HCT116 (cell line): ENCODE data around the gene RIOX2. TPM values are rescaled to one million over a fixed set of nuclear protein-coding genes. Genes with fewer than 3 reads are reported as not detected.

Experiments used
- ATAC-seq: fragments of 200-7000 bp; cut with Tn5 transposase; 2 replicates; pipeline ENCODE4 v1.9.1; 2020; ENCODE audit warnings: mild to moderate bottlenecking, moderate library complexity
- BruUV-seq: library from RNA; stranded (reverse); fragments of 400-500 nt; replicated peaks from 2 replicates; lab custom pipeline; 2021; lab: Mats Ljungman, UMichigan
- CTCF ChIA-PET: fragments of 300-600 bp; sonication (Branson Sonifier 250); formaldehyde crosslinking; loops from one replicate; lab custom pipeline; 2021; ENCODE audit warnings: antibody characterized with exemption; lab: Charles Lee
- POLR2A ChIA-PET: fragments of 300-600, 350-600 bp; sonication (Branson Sonifier 250); formaldehyde crosslinking; loops from one replicate; lab custom pipeline; 2021; ENCODE audit warnings: antibody characterized with exemption; lab: Charles Lee
- RAD21 ChIA-PET, 2 experiments: fragments of 300-600 bp; sonication (Branson Sonifier 250); formaldehyde crosslinking; loops; one replicate each; lab custom pipeline; 2023; ENCODE audit warnings: low total read pairs in 2 of 2; ENCODE audit not compliant: uncharacterized antibody in 2 of 2, unreplicated experiment in 2 of 2, low non-redundant PET in 1 of 2; lab: Charles Lee
- DNase-seq: peaks from one replicate; pipeline ENCODE4 v3.0.0-alpha.2; 2010; ENCODE audit warnings: low read depth, low spot score
- H2AFZ ChIP-seq: fragments of 200-600 bp; shearing (Covaris generic), sonication (generic); 2 replicates; pipeline ENCODE4 v1.6.1; 2017; ENCODE audit warnings: low read depth, mixed run types, mixed read lengths, antibody characterized with exemption, low read length; ENCODE audit not compliant: poor library complexity, severe bottlenecking
- H3K27ac ChIP-seq: 2 replicates; pipeline ENCODE4 v1.5.1; 2012; ENCODE audit warnings: low read depth, low read length
- H3K27me3 ChIP-seq: fragments of 200-600 bp; sonication (generic); 2 replicates; pipeline ENCODE4 v1.6.1; 2016; ENCODE audit warnings: mixed run types, low read length, mixed read lengths; ENCODE audit not compliant: insufficient read depth
- H3K36me3 ChIP-seq, 2 experiments: fragments of 200-500 bp in 1 of 2; fragments of 200-600 bp in 1 of 2; sonication (Bioruptor generic) in 1 of 2; sonication (generic) in 1 of 2; 2 replicates each; pipeline versions ENCODE4 v1.5.1 to v1.6.1; 2014 to 2016; ENCODE audit warnings: low read length in 2 of 2, inconsistent platforms in 1 of 2, mixed read lengths in 1 of 2, mixed run types in 1 of 2; ENCODE audit not compliant: insufficient read depth in 2 of 2, control insufficient read depth in 1 of 2
- H3K4me1 ChIP-seq, 2 experiments: fragments of 200-600 bp in 1 of 2; sonication (generic) in 1 of 2; 2 replicates each; pipeline versions ENCODE4 v1.5.1 to v1.6.1; 2012 to 2017; ENCODE audit warnings: low read length in 2 of 2, inconsistent platforms in 1 of 2, mild to moderate bottlenecking in 1 of 2, mixed read lengths in 1 of 2, mixed run types in 1 of 2, moderate library complexity in 1 of 2; ENCODE audit not compliant: insufficient read depth in 2 of 2, control insufficient read depth in 1 of 2
- H3K4me2 ChIP-seq: fragments of 200-600 bp; sonication (generic); 2 replicates; pipeline ENCODE4 v1.6.1; 2017; ENCODE audit warnings: mixed run types, low read length, mixed read lengths
- H3K4me3 ChIP-seq, 2 experiments: fragments of 200-600 bp in 1 of 2; sonication (generic) in 1 of 2; replicated peaks in 1 of 2; 2 replicates each; pipeline ENCODE4 v1.5.1; 2011 to 2016; ENCODE audit warnings: low read length in 2 of 2, control low read depth in 1 of 2, low read depth in 1 of 2, mild to moderate bottlenecking in 1 of 2, mixed read lengths in 1 of 2, mixed run types in 1 of 2
- H3K79me2 ChIP-seq: fragments of 200-600 bp; sonication (generic); 2 replicates; pipeline ENCODE4 v1.6.1; 2017; ENCODE audit warnings: mild to moderate bottlenecking, mixed run types, low read length, moderate library complexity, mixed read lengths; ENCODE audit not compliant: insufficient read depth
- H3K9ac ChIP-seq: fragments of 200-600 bp; sonication (generic); 2 replicates; pipeline ENCODE4 v1.6.1; 2016; ENCODE audit warnings: low read length, mixed read lengths
- H3K9me2 ChIP-seq: fragments of 200-600 bp; sonication (generic), shearing (Covaris generic); 2 replicates; pipeline ENCODE4 v1.6.1; 2017; ENCODE audit warnings: mixed run types, mild to moderate bottlenecking, moderate library complexity; ENCODE audit not compliant: insufficient read depth
- H3K9me3 ChIP-seq, 2 experiments: fragments of 200-500 bp in 1 of 2; fragments of 200-600 bp in 1 of 2; sonication (Bioruptor generic) in 1 of 2; sonication (generic) in 1 of 2; 2 replicates each; pipeline ENCODE4 v1.6.1; 2014 to 2017; ENCODE audit warnings: low read length in 2 of 2, mixed read lengths in 2 of 2, inconsistent platforms in 1 of 2, low read depth in 1 of 2, mild to moderate bottlenecking in 1 of 2, mixed run types in 1 of 2, moderate library complexity in 1 of 2; ENCODE audit not compliant: control insufficient read depth in 1 of 2, insufficient read depth in 1 of 2
- H4K20me1 ChIP-seq: fragments of 200-600 bp; sonication (generic), shearing (Covaris generic); 2 replicates; pipeline ENCODE4 v1.6.1; 2017; ENCODE audit warnings: mixed run types, mild to moderate bottlenecking, moderate library complexity; ENCODE audit not compliant: insufficient read depth
- CBX3 ChIP-seq: IDR thresholded peaks from 2 replicates; pipeline ENCODE4 v1.6.1; 2012; ENCODE audit warnings: low read depth
- EGR1 ChIP-seq: IDR thresholded peaks from 2 replicates; pipeline ENCODE4 v1.6.1; 2012; ENCODE audit warnings: low read depth
- ELF1 ChIP-seq: IDR thresholded peaks from 2 replicates; pipeline ENCODE4 v1.6.1; 2012; ENCODE audit warnings: low read depth, borderline replicate concordance
- EZH2 ChIP-seq: fragments of 200-600 bp; sonication (generic); IDR thresholded peaks from 2 replicates; pipeline ENCODE4 v1.6.1; 2017; ENCODE audit warnings: antibody characterized with exemption, mixed run types
- EZH2phosphoT487 ChIP-seq: fragments of 200-600 bp; IDR thresholded peaks from 2 replicates; pipeline ENCODE4 v1.6.1; 2018; ENCODE audit warnings: antibody characterized with exemption, borderline replicate concordance
- FOSL1 ChIP-seq: IDR thresholded peaks from 2 replicates; pipeline ENCODE4 v1.6.1; 2012; ENCODE audit warnings: low read depth
- POLR2A ChIP-seq: IDR thresholded peaks from 2 replicates; pipeline ENCODE4 v1.7.0; 2011; ENCODE audit warnings: borderline replicate concordance; ENCODE audit not compliant: insufficient read depth, insufficient read length; ENCODE audit errors: extremely low read depth
- POLR2AphosphoS5 ChIP-seq: IDR thresholded peaks from 2 replicates; pipeline ENCODE4 v1.6.1; 2011; ENCODE audit warnings: mild to moderate bottlenecking, low read depth, low read length, moderate library complexity
- RAD21 ChIP-seq: IDR thresholded peaks from 2 replicates; pipeline ENCODE4 v1.6.1; 2012; ENCODE audit warnings: low read depth, mild to moderate bottlenecking
- SP1 ChIP-seq: IDR thresholded peaks from 2 replicates; pipeline ENCODE4 v1.6.1; 2012; ENCODE audit warnings: low read depth
- SRF ChIP-seq: IDR thresholded peaks from 2 replicates; pipeline ENCODE4 v1.6.1; 2012; ENCODE audit warnings: low read depth
- TCF7L2 ChIP-seq: IDR thresholded peaks from 2 replicates; pipeline ENCODE4 v1.7.0; 2011; ENCODE audit warnings: borderline replicate concordance, inconsistent platforms; ENCODE audit not compliant: insufficient read depth, insufficient read length; ENCODE audit errors: extremely low read depth
- YY1 ChIP-seq: IDR thresholded peaks from 2 replicates; pipeline ENCODE4 v1.6.1; 2011; ENCODE audit warnings: low read length, low read depth, moderate library complexity, mild to moderate bottlenecking; ENCODE audit not compliant: insufficient replicate concordance; ENCODE audit errors: extremely low read depth
- ZNF274 ChIP-seq: fragments of 200-500 bp; sonication (Bioruptor generic); IDR thresholded peaks from 2 replicates; pipeline ENCODE4 v1.6.1; 2014; ENCODE audit warnings: mild to moderate bottlenecking, low read depth, low read length, inconsistent platforms
- intact Hi-C: fragments of 100-400 bp; cut with micrococcal nuclease; formaldehyde crosslinking; loops from 2 replicates; pipeline ENCODE4 v1.10.0; 2022
- total RNA-seq: library from RNA; stranded (reverse); gene quantifications from one replicate; pipeline ENCODE4 v1.2.1, GENCODE V29; 2021; ENCODE audit not compliant: unreplicated experiment
- TF ChIP-seq, protein P1 (sequence below): IDR thresholded peaks from 2 replicates; pipeline ENCODE4 v1.6.1; 2012
- TF ChIP-seq, protein P2 (sequence below): IDR thresholded peaks from 2 replicates; pipeline ENCODE4 v1.6.1; 2012
- TF ChIP-seq, protein P3 (sequence below), 3 experiments: fragments of 200-600 bp in 1 of 3; sonication (generic) in 1 of 3; IDR thresholded peaks in 2 of 3; conservative IDR thresholded peaks in 1 of 3; 2 replicates each; pipeline ENCODE4 v1.5.1; 2012 to 2017; ENCODE audit warnings: low read depth in 2 of 3, low read length in 2 of 3, antibody characterized with exemption in 1 of 3, borderline replicate concordance in 1 of 3, control low read depth in 1 of 3, mild to moderate bottlenecking in 1 of 3, mixed read lengths in 1 of 3, mixed run types in 1 of 3, moderate library complexity in 1 of 3; ENCODE audit not compliant: insufficient read depth in 1 of 3
- TF ChIP-seq, protein P4 (sequence below): IDR thresholded peaks from 2 replicates; pipeline ENCODE4 v1.6.1; 2011; ENCODE audit warnings: mild to moderate bottlenecking, low read length, moderate library complexity; ENCODE audit not compliant: insufficient replicate concordance; ENCODE audit errors: extremely low read depth
- TF ChIP-seq, protein P5 (sequence below): IDR thresholded peaks from 2 replicates; pipeline ENCODE4 v1.6.1; 2012; ENCODE audit warnings: low read depth

The RIOX2 gene
- total RNA-seq, 1 experiment from 2014 or later = 39.1 TPM

DNA sequence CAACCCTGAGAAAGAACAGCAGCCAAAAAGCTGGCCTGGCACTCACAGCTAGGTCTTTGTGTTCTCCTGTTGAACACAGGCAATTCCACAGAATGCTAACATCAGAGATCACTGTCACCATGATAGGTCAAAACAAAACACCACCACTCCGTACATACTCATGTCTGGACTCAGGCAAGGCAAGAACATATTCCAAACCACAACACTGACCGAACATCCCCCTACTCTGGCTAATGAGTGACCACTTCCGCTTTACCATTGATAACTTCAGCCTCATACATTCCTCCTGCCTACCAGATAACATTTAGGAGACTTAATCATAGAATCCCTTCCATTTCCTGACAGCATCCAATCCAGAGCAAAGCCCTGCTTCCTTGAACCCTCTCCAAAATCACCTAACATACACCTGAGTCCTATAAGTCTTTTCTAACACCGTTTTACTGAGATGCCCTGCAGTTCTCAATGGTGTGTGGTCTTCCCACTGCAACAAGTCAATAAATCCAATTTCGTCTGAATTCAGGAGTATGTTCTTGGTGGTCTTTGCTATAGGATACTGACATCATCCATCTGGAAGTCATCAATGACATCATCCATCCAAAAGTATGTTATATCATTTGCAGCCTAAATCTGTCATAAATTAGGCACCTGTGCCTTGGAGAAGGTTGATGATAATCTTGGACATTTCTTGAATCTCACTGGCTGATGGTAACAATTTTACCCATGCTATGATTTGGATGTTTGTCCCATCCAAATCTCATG is 23.7 kb downstream of the RIOX2 start:
- no peak overlapping the region for H2AFZ ChIP-seq
- DNase-seq (no peak), ATAC-seq (no peak)
- H3K9me2 ChIP-seq = no peaks in the 10 kb centered on the region
- POLR2A ChIA-PET = no interaction called here
- no peak overlapping the region for H3K27ac ChIP-seq
- RAD21 ChIA-PET = no interaction called here
- intact Hi-C loops = no loop called here
- H3K27me3 ChIP-seq = no peaks in the 10 kb centered on the region
- H3K4me2 ChIP-seq = no peak overlapping the region
- H3K4me1 ChIP-seq = no peaks in the 10 kb centered on the region
- peaks cover 50 to 54% of the 10 kb centered on the region in 2 experiments for H3K36me3 ChIP-seq
- BruUV-seq = no TSS peak
- no peaks in the 10 kb centered on the region for H4K20me1 ChIP-seq
- no peak overlapping the region for H3K9ac ChIP-seq
- no peaks in the 10 kb centered on the region for H3K9me3 ChIP-seq
- CTCF ChIA-PET = no interaction called here
- H3K4me3 ChIP-seq = no peak overlapping the region
- no peaks in the 10 kb centered on the region for H3K79me2 ChIP-seq
- TF ChIP-seq SRF (no peak), SP1 (no peak), EZH2phosphoT487 (no peak), TCF7L2 (no peak), YY1 (no peak), EZH2 (no peak), EGR1 (no peak), ZNF274 (no peak), POLR2AphosphoS5 (no peak), ELF1 (no peak), RAD21 (no peak), POLR2A (no peak), CBX3 (no peak), FOSL1 (no peak)
- TF ChIP-seq, protein P1, sequence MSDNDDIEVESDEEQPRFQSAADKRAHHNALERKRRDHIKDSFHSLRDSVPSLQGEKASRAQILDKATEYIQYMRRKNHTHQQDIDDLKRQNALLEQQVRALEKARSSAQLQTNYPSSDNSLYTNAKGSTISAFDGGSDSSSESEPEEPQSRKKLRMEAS = no peak
- TF ChIP-seq, protein P2, sequence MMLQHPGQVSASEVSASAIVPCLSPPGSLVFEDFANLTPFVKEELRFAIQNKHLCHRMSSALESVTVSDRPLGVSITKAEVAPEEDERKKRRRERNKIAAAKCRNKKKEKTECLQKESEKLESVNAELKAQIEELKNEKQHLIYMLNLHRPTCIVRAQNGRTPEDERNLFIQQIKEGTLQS = no peak
- TF ChIP-seq, protein P3, sequence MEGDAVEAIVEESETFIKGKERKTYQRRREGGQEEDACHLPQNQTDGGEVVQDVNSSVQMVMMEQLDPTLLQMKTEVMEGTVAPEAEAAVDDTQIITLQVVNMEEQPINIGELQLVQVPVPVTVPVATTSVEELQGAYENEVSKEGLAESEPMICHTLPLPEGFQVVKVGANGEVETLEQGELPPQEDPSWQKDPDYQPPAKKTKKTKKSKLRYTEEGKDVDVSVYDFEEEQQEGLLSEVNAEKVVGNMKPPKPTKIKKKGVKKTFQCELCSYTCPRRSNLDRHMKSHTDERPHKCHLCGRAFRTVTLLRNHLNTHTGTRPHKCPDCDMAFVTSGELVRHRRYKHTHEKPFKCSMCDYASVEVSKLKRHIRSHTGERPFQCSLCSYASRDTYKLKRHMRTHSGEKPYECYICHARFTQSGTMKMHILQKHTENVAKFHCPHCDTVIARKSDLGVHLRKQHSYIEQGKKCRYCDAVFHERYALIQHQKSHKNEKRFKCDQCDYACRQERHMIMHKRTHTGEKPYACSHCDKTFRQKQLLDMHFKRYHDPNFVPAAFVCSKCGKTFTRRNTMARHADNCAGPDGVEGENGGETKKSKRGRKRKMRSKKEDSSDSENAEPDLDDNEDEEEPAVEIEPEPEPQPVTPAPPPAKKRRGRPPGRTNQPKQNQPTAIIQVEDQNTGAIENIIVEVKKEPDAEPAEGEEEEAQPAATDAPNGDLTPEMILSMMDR (IDR thresholded peaks at IDR 0.05 in 2 of 3, conservative IDR thresholded peaks at IDR 0.05 in 1 of 3; ENCODE audit: borderline replicate concordance in 1 of 3, insufficient read depth in 1 of 3, low read depth in 2 of 3, low read length in 2 of 3) = no peak
- TF ChIP-seq, protein P4, sequence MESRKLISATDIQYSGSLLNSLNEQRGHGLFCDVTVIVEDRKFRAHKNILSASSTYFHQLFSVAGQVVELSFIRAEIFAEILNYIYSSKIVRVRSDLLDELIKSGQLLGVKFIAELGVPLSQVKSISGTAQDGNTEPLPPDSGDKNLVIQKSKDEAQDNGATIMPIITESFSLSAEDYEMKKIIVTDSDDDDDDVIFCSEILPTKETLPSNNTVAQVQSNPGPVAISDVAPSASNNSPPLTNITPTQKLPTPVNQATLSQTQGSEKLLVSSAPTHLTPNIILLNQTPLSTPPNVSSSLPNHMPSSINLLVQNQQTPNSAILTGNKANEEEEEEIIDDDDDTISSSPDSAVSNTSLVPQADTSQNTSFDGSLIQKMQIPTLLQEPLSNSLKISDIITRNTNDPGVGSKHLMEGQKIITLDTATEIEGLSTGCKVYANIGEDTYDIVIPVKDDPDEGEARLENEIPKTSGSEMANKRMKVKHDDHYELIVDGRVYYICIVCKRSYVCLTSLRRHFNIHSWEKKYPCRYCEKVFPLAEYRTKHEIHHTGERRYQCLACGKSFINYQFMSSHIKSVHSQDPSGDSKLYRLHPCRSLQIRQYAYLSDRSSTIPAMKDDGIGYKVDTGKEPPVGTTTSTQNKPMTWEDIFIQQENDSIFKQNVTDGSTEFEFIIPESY = no peak
- TF ChIP-seq, protein P5, sequence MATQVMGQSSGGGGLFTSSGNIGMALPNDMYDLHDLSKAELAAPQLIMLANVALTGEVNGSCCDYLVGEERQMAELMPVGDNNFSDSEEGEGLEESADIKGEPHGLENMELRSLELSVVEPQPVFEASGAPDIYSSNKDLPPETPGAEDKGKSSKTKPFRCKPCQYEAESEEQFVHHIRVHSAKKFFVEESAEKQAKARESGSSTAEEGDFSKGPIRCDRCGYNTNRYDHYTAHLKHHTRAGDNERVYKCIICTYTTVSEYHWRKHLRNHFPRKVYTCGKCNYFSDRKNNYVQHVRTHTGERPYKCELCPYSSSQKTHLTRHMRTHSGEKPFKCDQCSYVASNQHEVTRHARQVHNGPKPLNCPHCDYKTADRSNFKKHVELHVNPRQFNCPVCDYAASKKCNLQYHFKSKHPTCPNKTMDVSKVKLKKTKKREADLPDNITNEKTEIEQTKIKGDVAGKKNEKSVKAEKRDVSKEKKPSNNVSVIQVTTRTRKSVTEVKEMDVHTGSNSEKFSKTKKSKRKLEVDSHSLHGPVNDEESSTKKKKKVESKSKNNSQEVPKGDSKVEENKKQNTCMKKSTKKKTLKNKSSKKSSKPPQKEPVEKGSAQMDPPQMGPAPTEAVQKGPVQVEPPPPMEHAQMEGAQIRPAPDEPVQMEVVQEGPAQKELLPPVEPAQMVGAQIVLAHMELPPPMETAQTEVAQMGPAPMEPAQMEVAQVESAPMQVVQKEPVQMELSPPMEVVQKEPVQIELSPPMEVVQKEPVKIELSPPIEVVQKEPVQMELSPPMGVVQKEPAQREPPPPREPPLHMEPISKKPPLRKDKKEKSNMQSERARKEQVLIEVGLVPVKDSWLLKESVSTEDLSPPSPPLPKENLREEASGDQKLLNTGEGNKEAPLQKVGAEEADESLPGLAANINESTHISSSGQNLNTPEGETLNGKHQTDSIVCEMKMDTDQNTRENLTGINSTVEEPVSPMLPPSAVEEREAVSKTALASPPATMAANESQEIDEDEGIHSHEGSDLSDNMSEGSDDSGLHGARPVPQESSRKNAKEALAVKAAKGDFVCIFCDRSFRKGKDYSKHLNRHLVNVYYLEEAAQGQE = no peak
